K562 (cell line): ENCODE results near the gene PTPRR. TPM values are rescaled to one million over a fixed set of nuclear protein-coding genes. Genes with fewer than 3 reads are reported as not detected.

Experiments
- ATF3 ChIP-seq, 2 experiments: fragments of 450-650 bp in 1 of 2; sonication (generic) in 1 of 2; formaldehyde crosslinking in 1 of 2; IDR thresholded peaks in 1 of 2; conservative IDR thresholded peaks in 1 of 2; 2 replicates each; pipeline versions ENCODE4 v1.6.1 to v1.8.1; 2016 to 2023; ENCODE audit warnings: mild to moderate bottlenecking in 2 of 2, moderate library complexity in 2 of 2, inconsistent platforms in 1 of 2, missing genetic modification reagents in 1 of 2
- ATF7 ChIP-seq: fragments of 450-650 bp; IDR thresholded peaks from 2 replicates; pipeline ENCODE4 v1.7.1; 2014; ENCODE audit warnings: mild to moderate bottlenecking, moderate library complexity
- FOXK2 ChIP-seq, 2 experiments: fragments of 450-650 bp; IDR thresholded peaks in 1 of 2; conservative IDR thresholded peaks in 1 of 2; 2 replicates each; pipeline ENCODE4 v1.6.1; 2016; ENCODE audit warnings: low read depth in 2 of 2, mild to moderate bottlenecking in 1 of 2
- HEY1 ChIP-seq: fragments of 250-450 bp; sonication (Bioruptor Pico); IDR thresholded peaks from 2 replicates; pipeline ENCODE4 v1.5.0; 2020; ENCODE audit warnings: mild to moderate bottlenecking, moderate library complexity, borderline replicate concordance
- JUND ChIP-seq, 2 experiments: IDR thresholded peaks; 2 replicates in 1 of 2; 3 replicates in 1 of 2; pipeline ENCODE4 v1.6.1; 2011; ENCODE audit warnings: borderline replicate concordance in 2 of 2, low read depth in 2 of 2, low read length in 2 of 2, improper control_type of control experiment in 1 of 2, missing biosample characterization in 1 of 2, missing genetic modification characterization in 1 of 2, missing genetic modification reagents in 1 of 2
- NR4A1 ChIP-seq, 2 experiments: fragments of 250-450 bp in 1 of 2; fragments of 450-650 bp in 1 of 2; sonication (Bioruptor Pico) in 1 of 2; IDR thresholded peaks; 2 replicates each; pipeline versions ENCODE4 v1.4.0 to v1.6.1; 2016 to 2020; ENCODE audit warnings: mild to moderate bottlenecking in 2 of 2, missing compliant biosample characterization in 1 of 2, missing genetic modification characterization in 1 of 2, moderate library complexity in 1 of 2
- RAD21 ChIP-seq, 2 experiments: fragments of 250-450 bp in 1 of 2; fragments of 450-650 bp in 1 of 2; sonication (Bioruptor Pico) in 1 of 2; formaldehyde crosslinking in 1 of 2; IDR thresholded peaks in 1 of 2; conservative IDR thresholded peaks in 1 of 2; 2 replicates each; pipeline versions ENCODE4 v1.4.0 to v1.8.0; 2020 to 2022; ENCODE audit warnings: mild to moderate bottlenecking in 2 of 2, moderate library complexity in 1 of 2
- RBBP5 ChIP-seq: fragments of 200-600 bp; sonication (generic); IDR thresholded peaks from 2 replicates; pipeline ENCODE4 v1.6.1; 2012; ENCODE audit warnings: borderline replicate concordance, mild to moderate bottlenecking, low read length, control low read depth, inconsistent platforms; ENCODE audit not compliant: insufficient read depth, poor library complexity, severe bottlenecking
- SPI1 ChIP-seq: IDR thresholded peaks from 2 replicates; pipeline ENCODE4 v1.6.1; 2011; ENCODE audit warnings: low read depth, low read length, control low read depth, borderline replicate concordance
- TCFL5 ChIP-seq: fragments of 250-450 bp; sonication (Bioruptor Pico); conservative IDR thresholded peaks from 2 replicates; pipeline ENCODE4 v1.6.1; 2021; ENCODE audit warnings: mild to moderate bottlenecking, moderate library complexity, matching md5 sums
- TSHZ1 ChIP-seq: fragments of 250-450 bp; sonication (Bioruptor Pico); IDR thresholded peaks from 2 replicates; pipeline ENCODE4 v1.4.0; 2020; ENCODE audit warnings: mild to moderate bottlenecking, moderate library complexity
- ZNF444 ChIP-seq: fragments of 250-450 bp; sonication (Bioruptor Pico); IDR thresholded peaks from 2 replicates; pipeline ENCODE4 v1.4.0; 2020; ENCODE audit warnings: mild to moderate bottlenecking, moderate library complexity
- ZNF589 ChIP-seq: fragments of 200-800 bp; sonication (Bioruptor generic); IDR thresholded peaks from 2 replicates; pipeline ENCODE4 v1.6.1; 2016; ENCODE audit warnings: low read depth, missing genetic modification characterization, missing compliant biosample characterization
- polyA plus RNA-seq, 8 experiments: library from polyadenylated mRNA; depleted of rRNA in 4 of 8; stranded (reverse) in 5 of 8; unstranded in 3 of 8; fragments of >200 nt; fragmentation: Nextera tagmentation in 2 of 8; fragmentation: Illumina TruSeq in 1 of 8; extraction: Ambion mirVana in 2 of 8; extraction: Trizol in 1 of 8; gene quantifications; 2 replicates each; pipeline versions ENCODE4 v1.2.1 to v1.2.3, GENCODE V29; 2011 to 2014; ENCODE audit warnings: inconsistent platforms in 1 of 8, missing spikeins in 1 of 8
- total RNA-seq, 7 experiments: library from RNA; depleted of rRNA in 6 of 7; stranded (reverse); fragments of >200 nt in 6 of 7; fragmentation: Illumina TruSeq in 2 of 7; extraction: Trizol in 2 of 7; gene quantifications; 2 replicates each; pipeline versions ENCODE4 v1.2.1 to v1.2.3, GENCODE V29; 2011 to 2021; ENCODE audit warnings: low replicate concordance in 1 of 7

The PTPRR gene
- total and polyA plus RNA-seq, 9 of the 15 experiments (the other 6 are each of a cell fraction or from before 2014, with no cell fraction given) = 6.6 to 41.7 (median 12.3) TPM

GRCh38 chr12:70659077-70659606, 261.4 kb downstream of the PTPRR start (continued):
- TF ChIP-seq NR4A1 (CRISPR knock-in tag; IDR thresholded peaks at IDR 0.05) (no peak), NR4A1 (tag; IDR thresholded peaks at IDR 0.05) (peak; percentile 87), RAD21 (CRISPR knock-in tag; conservative IDR thresholded peaks at IDR 0.05 in 1 of 2, IDR thresholded peaks at IDR 0.05 in 1 of 2) (peak in 1 of 2 experiments; percentile 29; a peak in 1 of 4 replicates), FOXK2 (conservative IDR thresholded peaks at IDR 0.05 in 1 of 2, IDR thresholded peaks at IDR 0.05 in 1 of 2; ENCODE audit: low read depth in 2 of 2) (peak; percentile 46 to 67; a peak in 2 of 4 replicates), SPI1 (no peak), ATF7 (peak; percentile 47; the same call in 1 of the 2 replicates), TCFL5 (CRISPR knock-in tag) (no peak), RBBP5 (no peak), HEY1 (CRISPR knock-in tag) (no peak), ATF3 (IDR thresholded peaks at IDR 0.05) (peak; percentile 54), ATF3 (CRISPR knock-in tag; conservative IDR thresholded peaks at IDR 0.05) (no peak), JUND (IDR thresholded peaks at IDR 0.05; ENCODE audit: borderline replicate concordance, low read depth, low read length) (peak; percentile 59), JUND (tag; IDR thresholded peaks at IDR 0.05; ENCODE audit: borderline replicate concordance, low read depth, low read length) (peak; percentile 62; the same call in 1 of the 3 replicates), ZNF444 (no peak), ZNF589 (CRISPR knock-in tag) (peak; percentile 64; the same call in 1 of the 2 replicates), TSHZ1 (CRISPR knock-in tag) (no peak)
